DMS114 treated with DMSO at 0.1 percent for 48 hours (cell line): ENCODE data around the gene MED15.
"Not testable (repeated sequence)": the region's sequence is repeated elsewhere in the genome, so short reads cannot be mapped to it uniquely, and the experiment has no call there.

Experiments
- DNase-seq: peaks from one replicate; lab custom pipeline; 2025; ENCODE audit not compliant: unreplicated experiment; lab: John Stamatoyannopoulos, UW

Gene MED15

DNA sequence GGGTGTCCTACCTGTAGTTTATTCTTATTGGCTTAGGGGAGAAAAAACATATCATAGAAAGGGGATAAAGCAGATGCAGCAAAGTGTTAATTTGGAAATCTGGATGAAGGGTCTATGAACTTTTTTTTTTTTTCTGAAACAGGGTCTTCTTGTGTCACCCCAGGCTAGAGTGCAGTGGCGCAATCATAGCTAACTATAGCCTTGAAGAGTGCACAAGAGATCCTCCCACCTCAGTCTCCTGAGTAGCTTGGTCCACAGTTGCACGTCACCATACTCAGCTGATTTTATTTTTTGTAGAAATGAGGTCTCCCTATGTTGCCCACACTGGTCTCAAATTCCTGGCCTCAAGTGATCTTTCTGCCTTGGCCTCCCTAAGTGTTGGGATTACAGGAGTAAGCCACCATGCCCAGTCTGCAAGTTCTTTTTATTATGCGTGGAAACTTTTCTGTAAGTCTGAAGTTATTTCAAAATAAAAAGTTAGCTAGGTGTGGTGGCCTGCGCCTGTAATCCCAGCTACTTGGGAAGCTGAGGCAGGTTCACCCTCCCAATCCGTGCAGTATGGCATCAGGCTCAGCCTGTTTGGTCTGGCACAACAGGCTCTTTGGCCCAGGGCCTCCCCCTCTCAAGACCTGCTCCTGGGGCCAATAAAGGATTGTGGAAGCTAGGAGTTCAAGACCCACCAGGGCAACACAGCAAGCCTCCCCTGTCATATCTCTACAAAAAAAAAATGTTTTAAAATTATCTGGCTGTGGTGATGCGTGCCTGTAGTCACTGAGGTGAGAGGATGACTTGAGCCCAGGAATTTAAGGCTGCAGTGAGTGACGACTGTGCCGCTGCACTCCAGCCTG lies 111.9 kb downstream of the MED15 start:
- no peak for DNase-seq

DNA sequence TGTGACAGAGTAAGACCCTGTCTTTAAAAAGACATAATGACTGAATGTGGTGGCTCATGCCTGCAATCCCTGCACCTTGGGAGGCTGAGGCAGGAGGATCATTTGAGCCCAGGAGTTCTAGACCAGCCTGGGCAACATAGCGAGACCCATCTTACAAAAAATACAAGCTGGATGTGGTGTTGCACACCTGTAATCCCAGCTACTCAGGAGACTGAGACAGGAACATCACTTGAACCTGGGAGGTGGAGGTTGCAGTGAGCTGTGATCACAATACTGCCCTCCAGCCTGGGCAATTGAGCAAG lies 112.4 kb downstream of the MED15 start:
- not testable (repeated sequence) for DNase-seq

DNA sequence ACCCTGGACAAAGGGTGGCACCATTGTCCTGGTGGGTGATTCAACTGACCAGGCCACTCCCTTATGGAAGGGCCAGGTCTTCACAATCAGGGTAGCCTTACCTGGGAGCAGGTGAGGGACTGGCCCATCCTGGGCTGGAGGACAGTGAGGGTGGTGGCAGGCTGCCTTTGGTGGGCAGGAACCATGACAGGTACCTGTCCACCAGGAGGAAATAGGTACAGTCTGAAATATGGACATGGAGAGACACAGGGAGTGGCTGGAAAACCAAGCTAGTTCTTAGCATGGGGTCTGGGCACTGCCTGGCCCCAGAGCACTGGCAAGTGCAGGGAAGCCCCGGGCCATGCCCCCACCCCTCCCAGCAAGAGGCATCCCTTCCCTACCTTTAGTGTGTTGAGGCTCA lies 113.8 kb downstream of the MED15 start:
- no peak for DNase-seq

DNA sequence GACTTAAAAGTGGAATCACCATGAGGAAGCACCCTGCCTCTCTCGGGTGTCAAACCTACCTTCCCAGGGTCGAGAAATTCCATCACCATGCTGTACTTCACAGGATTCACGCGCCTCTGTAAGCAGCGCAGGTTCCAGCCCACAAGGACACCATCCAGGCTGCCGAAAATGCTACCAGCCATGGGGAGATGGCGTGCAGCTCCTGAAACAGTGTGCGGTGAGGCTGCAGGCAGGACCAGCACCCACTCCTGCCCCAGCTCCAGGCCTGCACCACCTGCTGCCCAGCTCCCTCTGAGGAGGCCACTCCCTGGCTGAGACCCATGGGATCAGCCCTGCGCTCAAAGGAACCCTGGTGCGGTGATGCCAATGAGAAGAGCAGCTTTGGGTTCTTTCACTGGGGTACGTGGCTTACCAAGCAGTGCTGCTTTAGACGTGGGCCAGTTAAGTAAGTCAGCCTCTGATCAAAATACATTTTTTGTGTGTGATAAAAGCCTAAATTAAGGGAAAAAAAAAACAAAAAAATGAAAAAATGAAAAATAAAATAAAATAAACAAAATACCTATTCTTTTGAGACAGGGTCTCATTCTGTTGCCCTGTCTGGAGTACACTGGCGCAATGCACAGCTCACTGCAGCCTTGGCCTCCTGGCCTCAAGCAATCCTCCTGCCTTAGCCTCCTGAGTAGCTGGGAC lies 115.4 kb downstream of the MED15 start:
- DNase-seq, result no peak

DNA sequence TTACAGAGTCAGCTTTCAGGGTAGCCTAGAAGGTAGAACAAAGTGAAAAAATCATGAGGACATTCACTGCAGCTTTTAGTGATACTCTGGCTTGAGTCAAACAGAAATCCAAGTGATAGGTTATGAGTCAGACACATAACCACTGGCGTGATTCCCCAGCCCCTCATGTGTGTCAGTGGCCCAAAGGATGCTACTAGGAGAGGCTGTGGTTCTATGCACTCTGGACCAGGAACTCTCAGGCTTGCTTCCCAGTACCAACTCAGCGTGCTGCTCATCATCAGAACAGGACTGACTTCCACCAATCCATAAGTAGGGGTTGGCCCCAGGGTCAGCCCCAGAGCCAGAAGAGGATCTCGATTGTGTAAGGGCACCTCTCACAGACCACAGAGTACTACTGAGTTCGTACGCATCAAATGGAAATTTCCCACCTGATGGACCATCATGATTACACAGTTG lies 116.8 kb downstream of the MED15 start:
- no peak for DNase-seq

DNA sequence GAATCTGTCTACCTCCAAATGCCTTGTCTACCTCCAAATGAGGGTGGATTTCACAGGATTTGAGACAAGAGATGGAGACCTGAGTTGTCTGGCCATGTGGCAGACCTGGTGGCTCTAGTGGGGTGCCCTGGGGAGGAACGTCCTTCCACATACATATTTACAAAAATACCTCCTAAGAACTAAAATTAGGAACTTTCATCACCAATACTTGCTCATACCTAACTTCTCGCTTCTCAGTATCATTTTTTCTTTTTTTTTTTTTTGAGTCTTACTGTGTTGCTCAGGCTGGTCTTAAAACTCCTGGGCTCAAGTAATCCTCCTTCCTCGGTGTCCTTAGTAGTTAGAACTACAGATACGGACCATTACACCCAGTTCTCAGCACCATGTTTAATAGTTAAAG lies 117.9 kb downstream of the MED15 start:
- no peak for DNase-seq

DNA sequence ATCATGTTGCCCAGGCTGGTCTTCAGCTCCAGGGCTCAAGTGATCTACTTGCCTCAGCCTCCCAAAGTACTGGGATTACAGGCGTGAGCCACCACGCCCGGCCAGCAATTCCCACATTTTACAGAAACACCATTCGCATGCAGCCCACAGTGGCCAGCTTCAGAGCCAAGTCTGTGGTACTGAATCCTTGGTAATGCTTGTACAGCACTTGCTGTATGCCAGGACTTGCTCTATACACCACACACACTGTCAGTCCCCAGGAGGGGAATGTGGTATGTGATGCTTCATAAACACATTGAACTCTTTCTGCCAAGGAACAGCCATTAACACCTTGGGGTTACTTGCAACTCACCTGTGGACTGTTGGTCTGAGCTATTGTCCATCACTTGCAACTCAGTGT lies 119.4 kb downstream of the MED15 start:
- DNase-seq, result no peak

DNA sequence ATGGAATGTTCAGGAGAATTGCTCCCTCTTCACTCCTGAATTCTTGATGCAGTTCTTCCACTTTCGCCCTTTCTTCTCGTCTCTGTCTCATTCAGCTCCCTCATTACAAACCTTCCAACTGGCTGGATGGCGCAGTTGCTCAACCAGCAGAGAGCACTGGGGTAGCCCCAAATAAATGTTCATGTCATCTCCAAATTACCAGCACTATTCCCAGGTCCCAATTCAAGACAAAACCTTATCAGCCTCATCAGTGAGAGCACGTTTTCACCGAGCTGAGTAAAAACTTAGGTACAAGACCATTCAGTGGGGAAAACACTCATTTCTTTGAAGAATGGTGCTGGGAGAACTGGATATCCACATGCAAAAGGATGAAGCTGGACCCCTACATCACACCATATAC lies 120.0 kb downstream of the MED15 start:
- DNase-seq, result no peak

DNA sequence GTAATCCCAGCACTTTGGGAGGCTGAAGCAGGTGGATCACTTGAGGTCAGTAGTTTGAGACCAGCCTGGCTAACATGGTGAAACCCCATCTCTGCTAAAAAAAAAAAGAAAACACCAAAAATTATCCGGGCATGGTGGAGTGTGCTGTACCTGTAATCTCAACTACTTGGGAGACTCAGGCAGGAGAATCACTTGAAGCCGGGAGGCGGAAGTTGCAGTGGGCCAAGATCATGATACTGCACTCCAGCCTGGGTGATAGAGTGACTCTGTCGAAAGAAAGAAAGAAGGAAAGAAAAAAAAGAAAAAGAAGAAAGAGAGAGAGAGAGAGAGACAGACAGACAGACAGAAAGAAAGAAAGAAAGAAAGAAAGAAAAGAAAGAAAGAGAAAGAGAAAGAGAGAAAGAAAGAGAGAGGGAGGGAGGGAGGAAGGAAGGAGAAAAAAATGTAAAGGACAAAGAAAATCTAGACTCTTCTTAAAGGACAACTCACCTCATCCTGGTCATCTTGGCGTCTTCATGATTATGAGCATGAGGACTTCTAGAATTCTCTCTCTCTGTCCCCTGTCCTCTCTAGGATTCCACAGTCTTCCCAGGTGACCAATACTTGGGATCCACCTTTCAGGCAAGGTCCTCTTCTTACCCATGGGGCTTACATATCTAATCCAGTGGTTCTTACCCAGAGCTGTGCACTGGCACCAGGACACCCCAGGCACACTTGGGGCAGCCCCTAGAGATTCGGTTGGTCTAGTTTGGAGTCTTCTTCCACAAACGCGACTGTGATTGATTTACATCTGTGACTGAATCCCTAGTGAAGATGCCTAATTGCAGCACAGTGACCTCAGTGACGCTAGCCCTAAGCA lies 120.9 kb downstream of the MED15 start:
- no peak for DNase-seq

DNA sequence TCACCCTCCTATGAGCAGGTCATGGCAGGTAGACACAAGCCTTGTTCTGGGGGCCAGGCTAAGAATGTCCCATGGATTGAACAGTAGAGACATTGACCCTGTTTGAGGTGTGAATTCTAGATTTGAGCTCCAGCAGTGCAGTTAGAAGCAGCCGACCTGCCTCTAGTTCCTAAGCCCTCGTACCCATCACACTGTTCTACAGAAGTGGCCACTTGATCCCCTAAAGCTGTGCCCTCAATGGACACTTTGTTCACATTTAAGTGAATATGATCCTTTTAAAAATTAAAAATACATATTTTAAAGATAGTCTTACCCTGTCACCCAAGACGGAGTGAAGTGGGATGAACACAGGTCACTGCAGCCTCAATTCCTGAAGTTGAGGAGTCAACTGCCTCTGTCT lies 122.0 kb downstream of the MED15 start:
- DNase-seq, result no peak

DNA sequence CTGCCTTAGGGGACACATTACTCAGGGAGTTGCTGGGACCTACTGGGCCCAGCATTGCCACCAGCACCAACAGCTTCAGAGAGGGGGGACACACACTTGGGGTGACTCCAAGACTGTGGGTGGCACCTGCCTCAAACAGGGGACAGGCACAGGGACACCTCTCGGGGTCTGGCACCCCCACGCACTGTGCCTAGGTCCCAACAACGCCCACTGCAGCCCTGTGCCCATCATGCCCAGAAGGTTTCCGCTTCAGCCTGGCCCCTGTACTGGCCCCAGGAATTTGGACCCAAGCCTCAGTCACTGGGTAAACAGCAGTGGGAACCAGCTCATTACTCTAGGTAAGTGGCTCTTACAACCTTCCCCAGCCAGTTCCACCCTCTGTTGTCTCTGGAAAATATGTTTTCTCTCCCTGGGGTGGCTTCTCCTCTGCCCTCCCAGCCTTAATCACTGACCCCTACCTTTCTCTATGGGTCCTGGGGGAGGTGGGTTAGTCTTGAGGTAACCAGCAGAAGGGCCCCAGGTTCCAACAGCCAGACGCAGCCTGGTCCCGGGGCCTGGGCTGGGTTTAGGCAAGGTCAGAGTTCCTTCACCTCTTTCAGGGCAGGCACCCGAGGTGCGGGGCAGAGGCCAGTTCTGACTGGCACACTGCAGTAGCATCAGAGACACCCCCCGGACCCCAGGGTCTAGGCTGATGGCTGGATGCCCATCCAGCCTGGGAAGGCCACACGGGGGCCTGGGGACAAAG lies 123.6 kb downstream of the MED15 start:
- no peak for DNase-seq

DNA sequence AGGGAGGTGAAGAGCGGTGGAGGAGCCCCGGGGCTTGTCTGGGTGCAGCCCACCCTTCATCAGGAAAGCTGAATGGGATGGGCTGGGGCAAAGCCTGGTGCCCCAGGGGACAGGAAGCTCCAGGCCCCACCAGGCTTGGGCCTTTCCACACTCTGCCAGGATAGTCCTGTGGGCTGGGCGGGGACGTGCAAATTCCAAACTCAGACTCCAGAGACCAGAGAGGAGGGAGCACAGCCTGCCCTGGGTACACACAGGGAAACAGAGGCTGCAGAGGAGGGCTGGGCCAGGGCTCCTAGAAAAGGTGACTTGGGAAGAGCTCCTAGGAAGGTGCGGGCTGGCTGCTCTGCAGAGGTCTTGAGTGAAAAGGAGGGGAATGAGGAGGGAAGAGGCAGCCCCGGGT lies 124.7 kb downstream of the MED15 start:
- DNase-seq, result no peak

DNA sequence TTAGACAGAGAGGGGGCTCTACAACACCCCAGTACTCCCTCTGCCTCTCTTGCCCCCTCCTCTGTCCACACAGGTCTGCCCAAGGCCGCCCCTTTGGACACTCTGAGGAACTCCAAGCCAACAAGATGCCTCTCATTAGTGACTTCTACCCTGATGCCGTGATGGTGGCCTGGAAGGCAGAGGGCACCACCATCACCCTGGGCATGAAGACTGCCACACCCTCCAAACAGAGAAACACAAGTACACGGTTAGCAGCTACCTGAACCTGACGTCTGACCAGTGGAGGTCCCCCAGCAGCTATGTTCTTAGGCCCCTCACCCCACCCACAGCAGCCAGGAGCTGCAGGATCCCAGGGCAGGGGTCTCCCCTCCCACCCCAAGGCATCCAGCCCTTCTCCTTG lies 125.1 kb downstream of the MED15 start:
- no peak for DNase-seq

DNA sequence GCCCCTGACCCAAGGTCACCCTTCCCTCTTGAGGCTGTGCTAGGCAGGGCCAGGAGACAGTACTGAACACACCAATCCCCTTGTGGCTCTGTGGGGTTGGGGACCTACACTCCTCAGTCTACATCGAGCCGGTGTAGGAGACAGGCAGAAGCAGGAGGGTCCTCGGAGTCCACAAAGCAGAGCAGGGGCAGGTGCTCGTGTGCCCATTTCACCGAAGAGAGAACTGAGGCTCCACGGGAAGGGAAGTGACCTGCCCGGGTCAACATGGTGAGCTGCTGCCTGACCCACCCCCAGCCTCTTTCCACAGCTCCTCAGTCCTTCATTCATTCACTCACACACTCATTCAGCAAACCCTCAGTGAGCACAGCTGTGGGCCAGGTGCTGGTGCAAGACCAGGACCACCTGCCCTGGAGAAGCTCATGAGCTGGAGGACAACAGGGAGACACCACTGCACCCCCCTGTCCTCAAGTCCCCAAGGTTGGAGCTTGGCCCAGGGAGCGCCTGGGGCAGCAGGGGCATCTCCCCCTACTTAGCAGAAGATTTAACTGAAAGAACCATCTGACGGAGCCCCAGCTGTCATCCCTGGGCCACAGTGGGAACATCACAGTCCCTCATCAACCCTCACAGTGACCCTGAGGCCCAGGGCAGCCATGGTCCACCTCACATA lies 127.3 kb downstream of the MED15 start:
- no peak for DNase-seq

DNA sequence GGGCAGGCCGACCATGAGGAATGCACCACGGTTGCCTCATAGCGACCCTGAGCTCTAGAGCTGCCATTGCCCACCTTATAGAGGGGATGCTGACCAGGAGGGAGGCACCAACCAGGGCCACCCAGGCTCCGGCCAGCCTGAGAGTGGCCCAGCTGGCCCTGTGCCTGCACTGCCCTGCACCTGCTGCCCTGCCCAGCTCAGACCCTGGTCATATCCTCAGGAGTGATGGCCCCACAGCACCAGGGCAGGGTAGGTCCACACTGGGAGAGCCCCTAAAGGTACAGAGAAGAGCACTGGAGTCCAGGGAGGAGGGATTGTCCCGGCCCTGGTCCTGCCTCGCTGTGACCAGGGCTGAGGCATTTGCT lies 127.8 kb downstream of the MED15 start:
- DNase-seq, result no peak

DNA sequence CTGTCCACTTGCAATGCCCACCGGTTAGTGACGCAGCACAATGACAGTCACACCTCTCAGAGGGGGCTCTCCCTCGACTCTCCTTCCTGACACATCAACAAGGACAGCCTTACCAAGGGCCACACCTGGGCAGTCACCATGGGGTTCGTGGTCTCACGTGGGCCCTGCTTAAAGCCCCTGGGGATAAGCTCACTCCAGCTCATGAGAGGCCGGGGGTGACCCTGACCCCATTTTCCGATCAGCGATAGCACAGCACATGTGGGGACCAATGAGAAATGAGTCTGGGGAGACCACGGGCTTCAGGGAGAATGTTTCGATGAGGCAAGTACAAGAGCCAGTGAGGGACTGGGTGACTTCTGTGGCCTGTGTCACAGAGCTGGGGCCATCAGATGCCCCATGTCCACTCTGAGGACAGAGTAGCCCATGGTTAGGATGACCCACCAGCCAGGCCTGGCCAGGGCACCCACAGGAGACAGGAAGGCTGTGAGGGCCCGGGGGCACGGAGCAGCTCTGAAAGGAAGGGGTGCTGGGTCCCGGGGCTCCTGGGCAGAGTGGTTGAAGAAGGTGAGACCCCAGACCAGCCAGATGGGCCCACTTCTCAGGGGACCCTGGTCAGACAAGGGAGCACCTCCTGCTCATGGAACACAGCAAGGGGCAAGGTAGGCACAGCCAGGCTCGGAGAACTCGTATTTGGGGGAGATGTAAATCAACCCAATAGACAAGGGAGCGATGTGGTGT lies 128.8 kb downstream of the MED15 start:
- no peak for DNase-seq

DNA sequence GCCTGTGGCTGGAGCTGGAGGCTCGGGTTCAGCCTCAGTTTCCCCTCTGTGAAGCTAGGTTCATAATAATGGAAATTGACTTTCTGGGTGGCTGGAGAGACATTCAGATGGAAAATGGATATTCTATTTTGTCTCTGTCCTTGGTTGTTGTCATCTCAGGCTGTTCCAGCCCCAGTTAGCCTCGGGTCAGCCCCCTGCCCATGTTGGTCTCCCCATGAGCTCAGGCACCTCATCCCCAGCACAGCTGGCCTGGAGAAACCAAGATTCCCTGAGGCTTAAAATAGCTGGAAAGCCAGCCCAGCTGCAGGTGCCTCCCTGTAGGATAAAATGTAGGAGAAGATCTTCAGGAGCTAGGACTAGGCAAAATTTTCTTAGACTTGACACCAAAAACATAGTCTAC lies 129.5 kb downstream of the MED15 start:
- DNase-seq, result no peak
